ENCODE data around the gene TAAR2. TPM values are rescaled to one million over a fixed set of nuclear protein-coding genes. Genes with fewer than 3 reads are reported as not detected.

The TAAR2 gene
- total RNA-seq: not detected

GRCh38 chr6:132624175-132624574 is at the start of gene TAAR2:
TAAR2 (minus strand) TSS chr6:132624275; CDS start chr6:132624275, 0 bp downstream.
- DNase-seq: no peak
- intact Hi-C loops (cut with micrococcal nuclease): no loop called here
- Mint-ChIP-seq H3K4me1 (ENCODE audit: low read depth) (no peaks in the 10 kb centered on the region), H3K9me3 (peaks cover 11% of the 10 kb centered on the region), H3K36me3 (no peaks in the 10 kb centered on the region), H3K27ac (no peak within 1 kb of the TSS), H3K4me3 (no peak within 1 kb of the TSS), H3K27me3 (peaks cover 17% of the 10 kb centered on the region)
- ChIA-PET CTCF (no interaction called here), POLR2A (no interaction called here)

GRCh38 chr6:132673376-132674094 is 49.5 kb upstream of the TAAR2 start:
- H3K9me3 Mint-ChIP-seq: no peaks in the 10 kb centered on the region
- intact Hi-C loops (cut with micrococcal nuclease): no loop called here
- no peak overlapping the region for H3K27ac Mint-ChIP-seq
- no peaks in the 10 kb centered on the region for H3K36me3 Mint-ChIP-seq
- POLR2A ChIA-PET: no interaction called here
- no peak for DNase-seq
- H3K27me3 Mint-ChIP-seq: peaks cover 8% of the 10 kb centered on the region
- peaks cover 4% of the 10 kb centered on the region for H3K4me1 Mint-ChIP-seq (ENCODE audit: low read depth)
- H3K4me3 Mint-ChIP-seq: no peak overlapping the region
- CTCF ChIA-PET: interaction anchor here (0.6 kb wide), 1 partner anchor 132 kb away, joined by 3 read pairs; no protein-coding TSS in a partner anchor

- H3K4me1 Mint-ChIP-seq (ENCODE audit: low read depth): peaks cover 4% of the 10 kb centered on the region
- H3K9me3 Mint-ChIP-seq: no peaks in the 10 kb centered on the region
- no peak overlapping the region for H3K4me3 Mint-ChIP-seq
- DNase-seq: no peak
- H3K36me3 Mint-ChIP-seq: no peaks in the 10 kb centered on the region
- peaks cover 5% of the 10 kb centered on the region for H3K27me3 Mint-ChIP-seq
- ChIA-PET POLR2A (no interaction called here), CTCF (interaction anchor here (1.0 kb wide), 1 partner anchor 127 kb away, joined by 6 read pairs; the partner anchor contains the start of gene SLC18B1)
- intact Hi-C loops (cut with micrococcal nuclease): no loop called here
- no peak overlapping the region for H3K27ac Mint-ChIP-seq
These were observed 47.2 kb upstream of the TAAR2 start for GRCh38 chr6:132671295-132671694.

- ChIA-PET CTCF (interaction anchor here (0.6 to 3.1 kb wide), 27 partner anchors 9 to 1247 kb away, joined by 3 to 39 read pairs (median 3); partner anchors contain the start of genes SLC18B1 and STX7), POLR2A (interaction anchor here (0.8 kb wide), 1 partner anchor 144 kb away, joined by 4 read pairs; the partner anchor contains the start of gene RPS12)
- no peaks in the 10 kb centered on the region for H3K36me3 Mint-ChIP-seq
- DNase-seq: no peak
- H3K4me1 Mint-ChIP-seq (ENCODE audit: low read depth): peaks cover 4% of the 10 kb centered on the region
- intact Hi-C loops (cut with micrococcal nuclease): loop anchor here (1.0 to 10.0 kb wide), 6 partner anchors 58 to 295 kb away; partner anchors contain the start of gene SLC18B1
- H3K9me3 Mint-ChIP-seq: no peaks in the 10 kb centered on the region
- H3K27ac Mint-ChIP-seq: no peak overlapping the region
- H3K4me3 Mint-ChIP-seq: no peak overlapping the region
- peaks cover 5% of the 10 kb centered on the region for H3K27me3 Mint-ChIP-seq
These were observed 45.7 kb upstream of the TAAR2 start for GRCh38 chr6:132669690-132670291.

- H3K36me3 Mint-ChIP-seq: no peaks in the 10 kb centered on the region
- peaks cover 4% of the 10 kb centered on the region for H3K4me1 Mint-ChIP-seq (ENCODE audit: low read depth)
These were observed 42.0 kb upstream of the TAAR2 start for GRCh38 chr6:132666118-132666517.

GRCh38 chr6:132664309-132665034 is 40.4 kb upstream of the TAAR2 start:
- H3K4me3 Mint-ChIP-seq: no peak overlapping the region
- H3K9me3 Mint-ChIP-seq: no peaks in the 10 kb centered on the region
- POLR2A ChIA-PET: no interaction called here
- H3K36me3 Mint-ChIP-seq: no peaks in the 10 kb centered on the region
- peaks cover under 1% of the 10 kb centered on the region for H3K27me3 Mint-ChIP-seq
- CTCF ChIA-PET: no interaction called here
- no peak overlapping the region for H3K27ac Mint-ChIP-seq
- no peaks in the 10 kb centered on the region for H3K4me1 Mint-ChIP-seq (ENCODE audit: low read depth)
- DNase-seq: no peak
- intact Hi-C loops (cut with micrococcal nuclease): loop anchor here (5.0 to 10.0 kb wide), 4 partner anchors 63 to 300 kb away; no protein-coding TSS in a partner anchor

More at GRCh38 chr6:132666118-132666517, 42.0 kb upstream of the TAAR2 start:
- CTCF ChIA-PET: no interaction called here
- DNase-seq: no peak
- Mint-ChIP-seq H3K4me3 (no peak overlapping the region), H3K9me3 (no peaks in the 10 kb centered on the region), H3K27me3 (peaks cover 5% of the 10 kb centered on the region), H3K27ac (no peak overlapping the region)
- POLR2A ChIA-PET: no interaction called here
- intact Hi-C loops (cut with micrococcal nuclease): loop anchor here (5.0 to 10.0 kb wide), 4 partner anchors 61 to 299 kb away; no protein-coding TSS in a partner anchor

- Mint-ChIP-seq H3K27ac (no peak overlapping the region), H3K27me3 (no peaks in the 10 kb centered on the region)
These were observed 39.6 kb upstream of the TAAR2 start for GRCh38 chr6:132663661-132664060.

GRCh38 chr6:132661906-132662305 is 37.8 kb upstream of the TAAR2 start:
- H3K27ac Mint-ChIP-seq: no peak overlapping the region
- H3K4me1 Mint-ChIP-seq (ENCODE audit: low read depth): no peaks in the 10 kb centered on the region
- no peaks in the 10 kb centered on the region for H3K36me3 Mint-ChIP-seq
- intact Hi-C loops (cut with micrococcal nuclease): loop anchor here (10.0 kb wide), 1 partner anchor 303 kb away; no protein-coding TSS in a partner anchor
- DNase-seq: no peak
- CTCF ChIA-PET: interaction anchor here (0.6 to 0.7 kb wide), 3 partner anchors 131 to 382 kb away, joined by 3 read pairs; no protein-coding TSS in a partner anchor
- POLR2A ChIA-PET: no interaction called here
- no peaks in the 10 kb centered on the region for H3K27me3 Mint-ChIP-seq
- H3K4me3 Mint-ChIP-seq: no peak overlapping the region
- H3K9me3 Mint-ChIP-seq: no peaks in the 10 kb centered on the region

More at GRCh38 chr6:132663661-132664060, 39.6 kb upstream of the TAAR2 start:
- H3K36me3 Mint-ChIP-seq: no peaks in the 10 kb centered on the region
- H3K4me1 Mint-ChIP-seq (ENCODE audit: low read depth): no peaks in the 10 kb centered on the region
- intact Hi-C loops (cut with micrococcal nuclease): loop anchor here (10.0 kb wide), 1 partner anchor 301 kb away; no protein-coding TSS in a partner anchor
- no peaks in the 10 kb centered on the region for H3K9me3 Mint-ChIP-seq
- no peak for DNase-seq
- ChIA-PET CTCF (no interaction called here), POLR2A (no interaction called here)
- H3K4me3 Mint-ChIP-seq: no peak overlapping the region

- ChIA-PET POLR2A (no interaction called here), CTCF (interaction anchor here (2.5 kb wide), 1 partner anchor 10 kb away, joined by 6 read pairs; no protein-coding TSS in a partner anchor)
- H3K4me1 Mint-ChIP-seq (ENCODE audit: low read depth): no peaks in the 10 kb centered on the region
- no peaks in the 10 kb centered on the region for H3K27me3 Mint-ChIP-seq
- no peak for DNase-seq
- no peaks in the 10 kb centered on the region for H3K36me3 Mint-ChIP-seq
- no peak within 1 kb of the TSS for H3K27ac Mint-ChIP-seq
- no peak within 1 kb of the TSS for H3K4me3 Mint-ChIP-seq
- H3K9me3 Mint-ChIP-seq: no peaks in the 10 kb centered on the region
- intact Hi-C loops (cut with micrococcal nuclease): no loop called here
These were observed 35.0 kb upstream of the TAAR2 start, which contains the start of gene TAAR1 for GRCh38 chr6:132659082-132659481. TAAR1 (minus strand) TSS chr6:132659182; CDS start chr6:132646003, 13,179 bp downstream.

GRCh38 chr6:132651062-132651461 is 27.0 kb upstream of the TAAR2 start:
- Mint-ChIP-seq H3K27ac (no peak overlapping the region), H3K9me3 (no peaks in the 10 kb centered on the region), H3K4me3 (no peak overlapping the region), H3K27me3 (no peaks in the 10 kb centered on the region), H3K4me1 (ENCODE audit: low read depth) (peaks cover 2% of the 10 kb centered on the region), H3K36me3 (no peaks in the 10 kb centered on the region)
- intact Hi-C loops (cut with micrococcal nuclease): no loop called here
- DNase-seq: no peak
- ChIA-PET CTCF (no interaction called here), POLR2A (no interaction called here)

- intact Hi-C loops (cut with micrococcal nuclease): no loop called here
- Mint-ChIP-seq H3K27me3 (no peaks in the 10 kb centered on the region), H3K4me3 (no peak overlapping the region), H3K36me3 (no peaks in the 10 kb centered on the region), H3K9me3 (no peaks in the 10 kb centered on the region), H3K27ac (no peak overlapping the region), H3K4me1 (ENCODE audit: low read depth) (peaks cover 2% of the 10 kb centered on the region)
- CTCF ChIA-PET: no interaction called here
- POLR2A ChIA-PET: no interaction called here
- no peak for DNase-seq
These were observed 26.4 kb upstream of the TAAR2 start for GRCh38 chr6:132650429-132650828.

- H3K4me1 Mint-ChIP-seq (ENCODE audit: low read depth): peaks cover 2% of the 10 kb centered on the region
- no peak overlapping the region for H3K4me3 Mint-ChIP-seq
- H3K36me3 Mint-ChIP-seq: no peaks in the 10 kb centered on the region
- H3K27ac Mint-ChIP-seq: no peak overlapping the region
- POLR2A ChIA-PET: no interaction called here
- DNase-seq: no peak
- H3K27me3 Mint-ChIP-seq: no peaks in the 10 kb centered on the region
- intact Hi-C loops (cut with micrococcal nuclease): no loop called here
- CTCF ChIA-PET: interaction anchor here (1.5 kb wide), 1 partner anchor 150 kb away, joined by 6 read pairs; the partner anchor contains the start of gene SLC18B1
- no peaks in the 10 kb centered on the region for H3K9me3 Mint-ChIP-seq
These were observed 24.8 kb upstream of the TAAR2 start for GRCh38 chr6:132648828-132649227.

Data from activated CD4-positive, alpha-beta memory T cell treated with anti-CD3 and anti-CD28 coated beads for 36 hours (primary cell).